Right cardiac atrium (tissue), 5 donors: ENCODE data around the gene CD8A. TPM values are rescaled to one million over a fixed set of nuclear protein-coding genes. Genes with fewer than 3 reads are reported as not detected.

Experiments
- ATAC-seq, 2 donors: fragments of 200-7000 bp; cut with Tn5 transposase; one replicate each; pipeline versions ENCODE4 v1.8.0 to v1.9.1; 2020; ENCODE audit warnings: moderate library complexity in 2 of 2, mild to moderate bottlenecking in 1 of 2
- DNase-seq, 3 donors: peaks; one replicate each; pipeline ENCODE4 v3.0.0-alpha.2; 2020
- H3K27ac ChIP-seq: one replicate; pipeline ENCODE4 v1.5.1; 2013; ENCODE audit warnings: mild to moderate bottlenecking, low read length, control low read depth, moderate library complexity
- H3K27me3 ChIP-seq: one replicate; pipeline ENCODE4 v1.6.1; 2013; ENCODE audit not compliant: control insufficient read depth, insufficient read depth
- H3K4me1 ChIP-seq: one replicate; pipeline ENCODE4 v1.6.1; 2013; ENCODE audit warnings: low read length; ENCODE audit not compliant: control insufficient read depth, insufficient read depth
- H3K4me3 ChIP-seq: one replicate; pipeline ENCODE4 v1.5.1; 2013; ENCODE audit warnings: low read length, control low read depth
- H3K9me3 ChIP-seq: one replicate; pipeline ENCODE4 v1.6.1; 2013; ENCODE audit warnings: low read length; ENCODE audit not compliant: control insufficient read depth
- WGBS: extraction: QIAGEN DNeasy Blood & Tissue Kit; methylation state at CpG from one replicate; pipeline ENCODE4 v1.1.7; 2013; 5-methylcytosine and 5-hydroxymethylcytosine counted together
- intact Hi-C, 4 donors: fragments of 100-400 bp; cut with DNase I; formaldehyde crosslinking; loops; one replicate each; pipeline versions ENCODE4 v1.11.0 to v1.14.0; 2022 to 2023
- polyA plus RNA-seq: library from polyadenylated mRNA; stranded (reverse); fragments of 200-250 nt; gene quantifications from one replicate; pipeline ENCODE4 v1.2.3, GENCODE V29; 2013
- total RNA-seq, 4 donors: library from RNA; stranded (reverse); fragmentation: NEBNext Ultra II Directional; extraction: Animal tissue kit (Norgen Biotek cat#: 25700); gene quantifications; one replicate each; pipeline ENCODE4 v1.2.1, GENCODE V29; 2021
- donor health status: healthy with polysubstance abuse.
- donor health status: DM: no; HTN: yes; CAD: no.
- donor health status: DM: no; HTN: no; CAD: no.
- donor health status: DM: no; HTN: yes; CAD: no; lungs with severe emphysema.
- donor health status: DM: yes; HTN: yes; CAD: no.

CD8A gene
- total and polyA plus RNA-seq, 5 donors, result 0.71 to 2.0 (median 1.1) TPM

- intact Hi-C loops, result no loop called here
- DNase-seq, result peak; percentile 33 to 79 (median 75)
- no peaks in the 10 kb centered on the region for H3K27me3 ChIP-seq
- no peak overlapping the region for H3K27ac ChIP-seq
- H3K4me3 ChIP-seq, result peak overlapping the region; percentile 49
- H3K4me1 ChIP-seq, result no peaks in the 10 kb centered on the region
- 1% methylated on average over 51 of the region's 51 CpGs for WGBS
- H3K9me3 ChIP-seq, result no peaks in the 10 kb centered on the region
- peak; percentile 64 to 77 for ATAC-seq
Measured at GRCh38 chr2:86807468-86808275, 17.0 kb upstream of the CD8A start.

- H3K27me3 ChIP-seq, result no peaks in the 10 kb centered on the region
- peak overlapping the region; percentile 49 for H3K4me3 ChIP-seq
- intact Hi-C loops, result no loop called here
- WGBS, result 36% methylated on average over 11 of the region's 11 CpGs
- no peaks in the 10 kb centered on the region for H3K4me1 ChIP-seq
- no peaks in the 10 kb centered on the region for H3K9me3 ChIP-seq
- DNase-seq (no peak), ATAC-seq (no peak)
- H3K27ac ChIP-seq, result no peak overlapping the region
Measured at GRCh38 chr2:86807133-86807467, 16.4 kb upstream of the CD8A start.

- no peaks in the 10 kb centered on the region for H3K27me3 ChIP-seq
- WGBS, result 81% methylated on average over 21 of the region's 21 CpGs
- H3K27ac ChIP-seq, result no peak overlapping the region
- intact Hi-C loops, result no loop called here
- no peak for DNase-seq
- ATAC-seq, result no peak
- no peak overlapping the region for H3K4me3 ChIP-seq
- no peaks in the 10 kb centered on the region for H3K9me3 ChIP-seq
- no peaks in the 10 kb centered on the region for H3K4me1 ChIP-seq
Measured at GRCh38 chr2:86806059-86806857, 15.5 kb upstream of the CD8A start.

- no peaks in the 10 kb centered on the region for H3K9me3 ChIP-seq
- ATAC-seq (no peak), DNase-seq (no peak)
- intact Hi-C loops, result no loop called here
- H3K4me1 ChIP-seq, result no peaks in the 10 kb centered on the region
- H3K4me3 ChIP-seq, result no peak overlapping the region
- no peaks in the 10 kb centered on the region for H3K27me3 ChIP-seq
- no peak overlapping the region for H3K27ac ChIP-seq
- 88% methylated on average over 2 of the region's 2 CpGs for WGBS
Measured at GRCh38 chr2:86800856-86801567, 10.3 kb upstream of the CD8A start.

- no peak overlapping the region for H3K27ac ChIP-seq
- no peaks in the 10 kb centered on the region for H3K4me1 ChIP-seq
- no peak for DNase-seq
- no peaks in the 10 kb centered on the region for H3K9me3 ChIP-seq
- no peak overlapping the region for H3K4me3 ChIP-seq
- no peaks in the 10 kb centered on the region for H3K27me3 ChIP-seq
- ATAC-seq, result no peak
- intact Hi-C loops, result no loop called here
- 79% methylated on average over 2 of the region's 2 CpGs for WGBS
Measured at GRCh38 chr2:86794861-86795260, 4.1 kb upstream of the CD8A start.

- intact Hi-C loops, result no loop called here
- no peak overlapping the region for H3K27ac ChIP-seq
- H3K4me3 ChIP-seq, result no peak overlapping the region
- H3K4me1 ChIP-seq, result no peaks in the 10 kb centered on the region
- 87% methylated on average over 4 of the region's 4 CpGs for WGBS
- ATAC-seq, result no peak
- no peaks in the 10 kb centered on the region for H3K27me3 ChIP-seq
- DNase-seq, result no peak
- H3K9me3 ChIP-seq, result no peaks in the 10 kb centered on the region
Measured at GRCh38 chr2:86793752-86794151, 3.0 kb upstream of the CD8A start.

GRCh38 chr2:86791573-86791972, 860 bp upstream of the CD8A start:
- no peak overlapping the region for H3K27ac ChIP-seq
- peak in 1 of 3 donors; percentile 28 for DNase-seq
- H3K4me1 ChIP-seq, result no peaks in the 10 kb centered on the region
- H3K9me3 ChIP-seq, result no peaks in the 10 kb centered on the region
- no peak overlapping the region for H3K4me3 ChIP-seq
- no peaks in the 10 kb centered on the region for H3K27me3 ChIP-seq
- no peak for ATAC-seq
- WGBS, result 61% methylated on average over 7 of the region's 7 CpGs
- intact Hi-C loops, result no loop called here

GRCh38 chr2:86790134-86790675, 508 bp downstream of the CD8A start:
- intact Hi-C loops, result no loop called here
- Histone ChIP-seq H3K4me3 (peak overlapping the region; percentile 5), H3K9me3 (no peaks in the 10 kb centered on the region), H3K4me1 (no peaks in the 10 kb centered on the region), H3K27me3 (no peaks in the 10 kb centered on the region), H3K27ac (no peak overlapping the region)
- 7% methylated on average over 40 of the region's 40 CpGs for WGBS
- no peak for DNase-seq
- ATAC-seq, result no peak

- Histone ChIP-seq H3K4me1 (no peaks in the 10 kb centered on the region), H3K4me3 (peak overlapping the region; percentile 16), H3K9me3 (no peaks in the 10 kb centered on the region), H3K27ac (no peak overlapping the region), H3K27me3 (no peaks in the 10 kb centered on the region)
- WGBS, result 8% methylated on average over 40 of the region's 40 CpGs
- DNase-seq, result peak in 1 of 3 donors; percentile 52
- intact Hi-C loops, result no loop called here
- ATAC-seq, result no peak
Measured at GRCh38 chr2:86789687-86790133, 1.0 kb downstream of the CD8A start.

GRCh38 chr2:86788881-86789686, 1.6 kb downstream of the CD8A start:
- intact Hi-C loops, result no loop called here
- H3K27me3 ChIP-seq, result no peaks in the 10 kb centered on the region
- ATAC-seq, result peak; percentile 8 to 25
- 5% methylated on average over 64 of the region's 64 CpGs for WGBS
- H3K4me3 ChIP-seq, result peak overlapping the region; percentile 16
- no peak overlapping the region for H3K27ac ChIP-seq
- H3K9me3 ChIP-seq, result no peaks in the 10 kb centered on the region
- DNase-seq, result peak; percentile 34 to 79 (median 76)
- H3K4me1 ChIP-seq, result no peaks in the 10 kb centered on the region
